ENCODE results near the gene ARV1.

GRCh38 chr1:230985711-230986110 is 6.8 kb downstream of the ARV1 start:
- TF ChIP-seq CTCF (IDR thresholded peaks at IDR 0.05; ENCODE audit: poor library complexity, severe bottlenecking) = no peak
- TF ChIP-seq EP300 (conservative IDR thresholded peaks at IDR 0.05; ENCODE audit: poor library complexity, severe bottlenecking) = no peak
- TF ChIP-seq REST (IDR thresholded peaks at IDR 0.05; ENCODE audit: borderline replicate concordance) = no peak
- no peak for TF ChIP-seq POLR2AphosphoS5 (IDR thresholded peaks at IDR 0.05)
- TF ChIP-seq RAD21 (conservative IDR thresholded peaks at IDR 0.05) = no peak
- no peak for TF ChIP-seq SMC3 (conservative IDR thresholded peaks at IDR 0.05; ENCODE audit: poor library complexity)
- no peak for TF ChIP-seq EZH2 (IDR thresholded peaks at IDR 0.05; ENCODE audit: borderline replicate concordance, insufficient read depth, low read length, poor library complexity, severe bottlenecking)
